ENCODE results near the gene RBM47. TPM values are rescaled to one million over a fixed set of nuclear protein-coding genes. Genes with fewer than 3 reads are reported as not detected.

The RBM47 gene
- total and polyA plus RNA-seq, 3 donors from 2014 or later, result 17.8 to 95.1 (median 51.7) TPM

- no peak for TF ChIP-seq CTCF (IDR thresholded peaks at IDR 0.05)
- no peak for DNase-seq
- Histone ChIP-seq H3K27me3 (no peaks in the 10 kb centered on the region), H3K36me3 (ENCODE audit: low read depth, missing control alignments) (no peaks in the 10 kb centered on the region), H3K4me3 (no peak overlapping the region), H3K9me3 (no peaks in the 10 kb centered on the region), H3K4me1 (peaks cover 12% of the 10 kb centered on the region), H3K27ac (peak overlapping the region; percentile 4 to 38)
- intact Hi-C loops (cut with DNase I; ENCODE audit: low total_unique reads), result no loop called here
- 92 to 94% methylated on average over 2 of the region's 2 CpGs for WGBS, 2 donors
Measured at GRCh38 chr4:40587351-40587750, 42.3 kb downstream of the RBM47 start.

- H3K9me3 ChIP-seq, result no peaks in the 10 kb centered on the region
- intact Hi-C loops (cut with DNase I; ENCODE audit: low total_unique reads), result no loop called here
- no peaks in the 10 kb centered on the region for H3K27me3 ChIP-seq
- no peaks in the 10 kb centered on the region for H3K36me3 ChIP-seq (ENCODE audit: low read depth, missing control alignments)
- peak overlapping the region; percentile 4 to 38 for H3K27ac ChIP-seq
- DNase-seq, result peak; percentile 55
- no peak for TF ChIP-seq CTCF (IDR thresholded peaks at IDR 0.05)
- no peak for TF ChIP-seq POLR2A (IDR thresholded peaks at IDR 0.05)
- peaks cover 13% of the 10 kb centered on the region for H3K4me1 ChIP-seq
- H3K4me3 ChIP-seq, result no peak overlapping the region
- WGBS, 2 donors, result 42 to 46% methylated on average over 8 of the region's 8 CpGs
Measured at GRCh38 chr4:40586729-40587128, 42.9 kb downstream of the RBM47 start.

- H3K9me3 ChIP-seq, result no peaks in the 10 kb centered on the region
- no peaks in the 10 kb centered on the region for H3K27me3 ChIP-seq
- DNase-seq, result no peak
- no peak for TF ChIP-seq POLR2A (IDR thresholded peaks at IDR 0.05)
- no peak for TF ChIP-seq CTCF (IDR thresholded peaks at IDR 0.05)
- intact Hi-C loops (cut with DNase I; ENCODE audit: low total_unique reads), result no loop called here
- H3K27ac ChIP-seq, result no peak overlapping the region
- 71 to 90% methylated on average over 2 of the region's 2 CpGs for WGBS, 2 donors
- H3K4me3 ChIP-seq, result no peak overlapping the region
- peaks cover 15% of the 10 kb centered on the region for H3K4me1 ChIP-seq
- no peaks in the 10 kb centered on the region for H3K36me3 ChIP-seq (ENCODE audit: low read depth, missing control alignments)
Measured at GRCh38 chr4:40586034-40586433, 43.6 kb downstream of the RBM47 start.

GRCh38 chr4:40585201-40585799 is 44.4 kb downstream of the RBM47 start:
- peaks cover 15% of the 10 kb centered on the region for H3K4me1 ChIP-seq
- intact Hi-C loops (cut with DNase I; ENCODE audit: low total_unique reads), result no loop called here

More at GRCh38 chr4:40585201-40585799, 44.4 kb downstream of the RBM47 start:
- H3K9me3 ChIP-seq, result no peaks in the 10 kb centered on the region
- DNase-seq, result no peak
- no peaks in the 10 kb centered on the region for H3K27me3 ChIP-seq
- 82 to 94% methylated on average over 6 to 8 of the region's 8 CpGs for WGBS, 2 donors
- H3K36me3 ChIP-seq (ENCODE audit: low read depth, missing control alignments), result no peaks in the 10 kb centered on the region
- no peak overlapping the region for H3K4me3 ChIP-seq
- no peak overlapping the region for H3K27ac ChIP-seq
- TF ChIP-seq CTCF (IDR thresholded peaks at IDR 0.05), result no peak
- no peak for TF ChIP-seq POLR2A (IDR thresholded peaks at IDR 0.05)
